ENCODE data around the gene PPARG.

The PPARG gene

DNA sequence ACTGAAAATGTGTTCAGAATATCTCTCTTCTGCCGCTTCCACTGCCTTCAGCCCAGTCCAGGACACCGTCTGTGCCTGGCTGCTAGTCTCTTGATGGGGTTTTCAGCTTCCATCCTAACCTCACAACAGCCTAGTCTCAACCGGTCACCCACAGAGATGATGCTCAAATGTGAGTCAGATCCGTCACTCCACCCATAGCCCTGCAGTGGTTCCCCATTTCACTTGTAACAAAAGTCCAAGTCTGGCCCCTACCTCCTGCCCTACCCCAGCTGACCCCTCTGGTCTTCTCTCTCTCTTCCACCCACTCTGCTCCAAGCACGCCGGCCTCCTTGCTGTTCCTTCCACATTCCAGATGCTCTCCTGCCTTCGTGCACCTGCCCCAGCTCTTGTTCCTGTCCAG is 68.1 kb downstream of the PPARG start:
- Histone ChIP-seq H3K27me3 (ENCODE audit: insufficient read depth, poor library complexity, severe bottlenecking) (no peaks in the 10 kb centered on the region), H3K27ac (replicated peaks) (peak overlapping the region; percentile 63), H3K4me3 (replicated peaks; ENCODE audit: insufficient read depth, low read length) (no peak overlapping the region)
- peak in 1 of 2 experiments; percentile 42 for DNase-seq (ENCODE audit: low read depth in 1 of 2, low spot score in 1 of 2)
- TF ChIP-seq SPI1 (IDR thresholded peaks at IDR 0.05; ENCODE audit: borderline replicate concordance, low read depth) (no peak), POLR2AphosphoS5 (IDR thresholded peaks at IDR 0.05; ENCODE audit: low read depth) (no peak), CTCF (IDR thresholded peaks at IDR 0.05; ENCODE audit: insufficient read depth, low read length) (no peak), GABPA (IDR thresholded peaks at IDR 0.05; ENCODE audit: low read depth) (no peak)
- TF ChIP-seq, protein P1, sequence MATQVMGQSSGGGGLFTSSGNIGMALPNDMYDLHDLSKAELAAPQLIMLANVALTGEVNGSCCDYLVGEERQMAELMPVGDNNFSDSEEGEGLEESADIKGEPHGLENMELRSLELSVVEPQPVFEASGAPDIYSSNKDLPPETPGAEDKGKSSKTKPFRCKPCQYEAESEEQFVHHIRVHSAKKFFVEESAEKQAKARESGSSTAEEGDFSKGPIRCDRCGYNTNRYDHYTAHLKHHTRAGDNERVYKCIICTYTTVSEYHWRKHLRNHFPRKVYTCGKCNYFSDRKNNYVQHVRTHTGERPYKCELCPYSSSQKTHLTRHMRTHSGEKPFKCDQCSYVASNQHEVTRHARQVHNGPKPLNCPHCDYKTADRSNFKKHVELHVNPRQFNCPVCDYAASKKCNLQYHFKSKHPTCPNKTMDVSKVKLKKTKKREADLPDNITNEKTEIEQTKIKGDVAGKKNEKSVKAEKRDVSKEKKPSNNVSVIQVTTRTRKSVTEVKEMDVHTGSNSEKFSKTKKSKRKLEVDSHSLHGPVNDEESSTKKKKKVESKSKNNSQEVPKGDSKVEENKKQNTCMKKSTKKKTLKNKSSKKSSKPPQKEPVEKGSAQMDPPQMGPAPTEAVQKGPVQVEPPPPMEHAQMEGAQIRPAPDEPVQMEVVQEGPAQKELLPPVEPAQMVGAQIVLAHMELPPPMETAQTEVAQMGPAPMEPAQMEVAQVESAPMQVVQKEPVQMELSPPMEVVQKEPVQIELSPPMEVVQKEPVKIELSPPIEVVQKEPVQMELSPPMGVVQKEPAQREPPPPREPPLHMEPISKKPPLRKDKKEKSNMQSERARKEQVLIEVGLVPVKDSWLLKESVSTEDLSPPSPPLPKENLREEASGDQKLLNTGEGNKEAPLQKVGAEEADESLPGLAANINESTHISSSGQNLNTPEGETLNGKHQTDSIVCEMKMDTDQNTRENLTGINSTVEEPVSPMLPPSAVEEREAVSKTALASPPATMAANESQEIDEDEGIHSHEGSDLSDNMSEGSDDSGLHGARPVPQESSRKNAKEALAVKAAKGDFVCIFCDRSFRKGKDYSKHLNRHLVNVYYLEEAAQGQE (IDR thresholded peaks at IDR 0.05; ENCODE audit: insufficient replicate concordance, low read depth), result no peak

DNA sequence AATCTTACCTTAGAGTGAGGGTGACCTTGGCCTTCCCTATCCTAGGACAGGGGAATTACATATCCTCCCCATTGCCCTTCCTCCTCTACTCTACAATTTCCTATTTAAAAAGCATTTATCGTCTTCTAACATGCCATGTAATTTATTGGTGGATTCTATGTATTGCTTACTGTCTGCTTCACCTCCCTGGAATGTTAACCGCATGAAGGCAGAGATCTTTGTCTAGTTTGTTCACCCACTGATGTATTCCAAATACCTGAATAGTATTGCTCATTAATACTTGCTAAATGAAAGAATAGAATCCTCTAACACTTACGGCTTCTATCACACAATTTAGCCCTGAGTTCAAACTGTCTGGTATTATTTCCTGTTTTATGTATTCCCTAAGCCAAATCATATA is 68.6 kb downstream of the PPARG start:
- H3K27ac ChIP-seq (replicated peaks), result peak overlapping the region; percentile 6; the same call in 1 of the 2 replicates
- TF ChIP-seq, protein P1 (IDR thresholded peaks at IDR 0.05; ENCODE audit: insufficient replicate concordance, low read depth), result no peak
- TF ChIP-seq CTCF (IDR thresholded peaks at IDR 0.05; ENCODE audit: insufficient read depth, low read length) (no peak), GABPA (IDR thresholded peaks at IDR 0.05; ENCODE audit: low read depth) (no peak), POLR2AphosphoS5 (IDR thresholded peaks at IDR 0.05; ENCODE audit: low read depth) (no peak), SPI1 (IDR thresholded peaks at IDR 0.05; ENCODE audit: borderline replicate concordance, low read depth) (no peak)
- no peak overlapping the region for H3K4me3 ChIP-seq (replicated peaks; ENCODE audit: insufficient read depth, low read length)
- no peak for DNase-seq (ENCODE audit: low read depth in 1 of 2, low spot score in 1 of 2)
- no peaks in the 10 kb centered on the region for H3K27me3 ChIP-seq (ENCODE audit: insufficient read depth, poor library complexity, severe bottlenecking)

GRCh38 chr3:12363397-12364195 is 74.7 kb downstream of the PPARG start:
- Histone ChIP-seq H3K4me3 (replicated peaks; ENCODE audit: insufficient read depth, low read length) (no peak overlapping the region), H3K27me3 (ENCODE audit: insufficient read depth, poor library complexity, severe bottlenecking) (no peaks in the 10 kb centered on the region)

More at GRCh38 chr3:12363397-12364195, 74.7 kb downstream of the PPARG start:
- DNase-seq (ENCODE audit: low read depth in 1 of 2, low spot score in 1 of 2), result no peak
- no peak for TF ChIP-seq SPI1 (IDR thresholded peaks at IDR 0.05; ENCODE audit: borderline replicate concordance, low read depth)
- no peak for TF ChIP-seq CTCF (IDR thresholded peaks at IDR 0.05; ENCODE audit: insufficient read depth, low read length)
- no peak for TF ChIP-seq GABPA (IDR thresholded peaks at IDR 0.05; ENCODE audit: low read depth)
- TF ChIP-seq, protein P1 (IDR thresholded peaks at IDR 0.05; ENCODE audit: insufficient replicate concordance, low read depth), result no peak
- TF ChIP-seq POLR2AphosphoS5 (IDR thresholded peaks at IDR 0.05; ENCODE audit: low read depth), result no peak
- H3K27ac ChIP-seq (replicated peaks), result no peak overlapping the region
